Omental fat pad (tissue), 4 donors: ENCODE measurements around the gene OSBP. TPM values are rescaled to one million over a fixed set of nuclear protein-coding genes. Genes with fewer than 3 reads are reported as not detected.

Experiments
- ATAC-seq: fragments of 150-250 bp; one replicate; pipeline ENCODE4 v1.9.1; 2016; ENCODE audit warnings: mild to moderate bottlenecking, moderate library complexity; ENCODE audit not compliant: low FRiP score
- DNase-seq: peaks from one replicate; pipeline ENCODE4 v3.0.0-alpha.2; 2019; ENCODE audit warnings: low spot score
- CTCF ChIP-seq, 3 donors: fragments of 450-650 bp; IDR thresholded peaks; one replicate each; pipeline ENCODE4 v1.5.1; 2016 to 2017; ENCODE audit warnings: antibody characterized with exemption in 3 of 3, mild to moderate bottlenecking in 3 of 3, moderate library complexity in 2 of 3
- total RNA-seq, 4 donors: library from RNA; depleted of rRNA; stranded (reverse); fragments of >200 nt; gene quantifications; one replicate each; pipeline ENCODE4 v1.1.0, GENCODE V29; 2016

Gene OSBP
- total RNA-seq, 4 donors from 2014 or later, result 33.7 to 46.3 (median 35.1) TPM

GRCh38 chr11:59562292-59562691 is 53.3 kb downstream of the OSBP start:
- ATAC-seq (no peak), DNase-seq (no peak)
- TF ChIP-seq CTCF (IDR thresholded peaks at IDR 0.05), result no peak

- no peak for TF ChIP-seq CTCF (IDR thresholded peaks at IDR 0.05)
- no peak for DNase-seq
- ATAC-seq, result peak; percentile 73
Measured at GRCh38 chr11:59560702-59561473, 54.7 kb downstream of the OSBP start.

- ATAC-seq (peak; percentile 60), DNase-seq (no peak)
- no peak for TF ChIP-seq CTCF (IDR thresholded peaks at IDR 0.05)
Measured at GRCh38 chr11:59560290-59560701, 55.3 kb downstream of the OSBP start.

GRCh38 chr11:59559886-59560285 is 55.7 kb downstream of the OSBP start:
- no peak for ATAC-seq
- no peak for DNase-seq
- no peak for TF ChIP-seq CTCF (IDR thresholded peaks at IDR 0.05)

- no peak for ATAC-seq
- no peak for DNase-seq
- TF ChIP-seq CTCF (IDR thresholded peaks at IDR 0.05), result no peak
Measured at GRCh38 chr11:59558270-59558643, 57.3 kb downstream of the OSBP start.

- DNase-seq (no peak), ATAC-seq (no peak)
- no peak for TF ChIP-seq CTCF (IDR thresholded peaks at IDR 0.05)
Measured at GRCh38 chr11:59556917-59557348, 58.6 kb downstream of the OSBP start.
